GM23248 (cell line): ENCODE measurements around the gene KLHL36.

Experiments used
- EZH2 ChIP-seq: fragments of 200-600 bp; sonication (generic); IDR thresholded peaks from 2 replicates; pipeline ENCODE4 v1.6.1; 2018; ENCODE audit warnings: antibody characterized with exemption, mild to moderate bottlenecking; ENCODE audit not compliant: insufficient read depth, poor library complexity, severe bottlenecking
- EZH2phosphoT487 ChIP-seq: fragments of 200-600 bp; sonication (generic); IDR thresholded peaks from 2 replicates; pipeline ENCODE4 v1.6.1; 2018; ENCODE audit warnings: antibody characterized with exemption, moderate library complexity, mild to moderate bottlenecking, low read depth; ENCODE audit not compliant: insufficient read depth

DNA sequence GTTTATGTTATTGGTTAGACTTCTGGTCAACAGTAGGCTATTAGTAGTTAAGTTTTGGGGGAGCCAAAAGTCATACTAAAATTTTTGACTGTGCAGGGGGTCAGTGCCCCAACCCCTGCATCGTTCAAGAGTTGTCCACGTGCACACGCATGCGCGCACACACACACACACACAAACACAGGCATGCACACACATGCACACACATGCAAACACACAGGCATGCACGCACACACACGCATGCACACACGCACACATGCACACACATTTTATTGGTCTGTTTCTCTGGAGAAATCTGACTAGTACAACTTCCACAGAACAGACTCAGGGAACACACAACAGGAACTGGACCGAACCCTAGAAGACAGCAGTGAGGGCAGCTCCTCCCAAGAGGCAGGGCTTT is 27.1 kb downstream of the KLHL36 start:
- no peak for TF ChIP-seq EZH2phosphoT487
- TF ChIP-seq EZH2: no peak
